GM18505 (cell line): ENCODE results near the gene RCSD1.

Source experiments
- ATAC-seq: cut with Tn5 transposase; IDR thresholded peaks from one replicate; pipeline ENCODE4 v1.9.1; 2021; ENCODE audit not compliant: unreplicated experiment
- POLR2A ChIP-seq: IDR thresholded peaks from 4 replicates; pipeline ENCODE4 v1.6.1; 2011; ENCODE audit warnings: borderline replicate concordance; ENCODE audit not compliant: insufficient read depth, insufficient read length; ENCODE audit errors: extremely low read depth

Gene RCSD1

GRCh38 chr1:167627865-167628641 is 2.0 kb upstream of the RCSD1 start:
- peak; percentile 94 for TF ChIP-seq POLR2A
- ATAC-seq, result peak; percentile 57

- no peak for ATAC-seq
Observed at GRCh38 chr1:167628741-167629515, 1.1 kb upstream of the RCSD1 start.

GRCh38 chr1:167630568-167631385 is 745 bp downstream of the RCSD1 start:
- TF ChIP-seq POLR2A, result peak; percentile 56
- no peak for ATAC-seq

More at GRCh38 chr1:167628741-167629515, 1.1 kb upstream of the RCSD1 start:
- TF ChIP-seq POLR2A, result peak; percentile 54

- ATAC-seq, result no peak
- TF ChIP-seq POLR2A, result no peak
Observed at GRCh38 chr1:167631386-167631935, 1.4 kb downstream of the RCSD1 start.

GRCh38 chr1:167631936-167632614 is 2.0 kb downstream of the RCSD1 start:
- ATAC-seq, result peak; percentile 22
- no peak for TF ChIP-seq POLR2A

GRCh38 chr1:167633258-167633944 is 3.4 kb downstream of the RCSD1 start:
- TF ChIP-seq POLR2A, result no peak
- no peak for ATAC-seq

GRCh38 chr1:167634435-167634834 is 4.4 kb downstream of the RCSD1 start:
- no peak for TF ChIP-seq POLR2A
- no peak for ATAC-seq

- no peak for TF ChIP-seq POLR2A
- no peak for ATAC-seq
Observed at GRCh38 chr1:167635156-167635648, 5.2 kb downstream of the RCSD1 start.

GRCh38 chr1:167635941-167636340 is 5.9 kb downstream of the RCSD1 start:
- TF ChIP-seq POLR2A, result no peak
- no peak for ATAC-seq

- no peak for ATAC-seq
- no peak for TF ChIP-seq POLR2A
Observed at GRCh38 chr1:167638064-167638463, 8.0 kb downstream of the RCSD1 start.

GRCh38 chr1:167640051-167640450 is 10.0 kb downstream of the RCSD1 start:
- no peak for TF ChIP-seq POLR2A
- ATAC-seq, result no peak
